ENCODE measurements around the gene CSN3. TPM values are rescaled to one million over a fixed set of nuclear protein-coding genes. Genes with fewer than 3 reads are reported as not detected.

Gene CSN3, protein sequence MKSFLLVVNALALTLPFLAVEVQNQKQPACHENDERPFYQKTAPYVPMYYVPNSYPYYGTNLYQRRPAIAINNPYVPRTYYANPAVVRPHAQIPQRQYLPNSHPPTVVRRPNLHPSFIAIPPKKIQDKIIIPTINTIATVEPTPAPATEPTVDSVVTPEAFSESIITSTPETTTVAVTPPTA
- total RNA-seq = not detected

DNA sequence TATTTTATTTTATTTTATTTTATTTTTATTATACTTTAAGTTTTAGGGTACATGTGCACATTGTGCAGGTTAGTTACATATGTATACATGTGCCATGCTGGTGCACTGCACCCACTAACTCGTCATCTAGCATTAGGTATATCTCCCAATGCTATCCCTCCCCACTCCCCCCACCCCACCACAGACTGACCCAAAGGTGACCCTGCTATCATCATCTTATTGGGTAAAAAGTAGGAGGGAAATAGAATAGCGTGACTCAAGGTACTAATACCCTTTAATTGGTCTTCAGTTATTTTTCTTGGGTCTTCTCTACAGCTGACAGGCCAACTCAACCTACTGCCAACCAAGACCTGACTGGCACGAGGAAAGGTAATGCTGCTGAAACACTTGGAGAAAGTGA is at the start of gene CSN3:
Gene CSN3, plus strand, starts transcription at position 301 of the 400 bp plus-strand sequence. CDS start 2,223 bp downstream, outside the sequence.

DNA sequence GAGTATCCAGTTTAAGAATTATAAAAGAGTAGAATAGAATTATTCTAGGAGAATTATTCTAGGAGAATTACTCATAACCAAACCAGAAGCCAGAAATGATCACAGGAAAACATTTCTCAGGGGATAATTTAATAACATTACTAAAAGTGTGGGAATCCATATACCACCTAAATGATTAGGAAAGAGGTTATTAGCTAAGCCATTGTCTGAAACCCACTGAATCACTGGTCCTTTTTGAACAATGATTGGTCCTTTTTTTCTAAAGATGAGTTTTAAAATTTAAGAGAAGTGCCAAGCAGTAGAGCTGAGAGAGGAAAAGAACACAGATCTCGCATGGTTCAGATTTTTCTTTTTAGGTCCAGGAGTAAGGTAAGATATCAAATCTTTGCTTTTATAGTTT is 47.0 kb upstream of the CSN3 start, which contains the start of gene ODAM:
Gene ODAM, plus strand, starts transcription at position 301 of the 400 bp plus-strand sequence. CDS start 819 bp downstream, outside the sequence.

DNA sequence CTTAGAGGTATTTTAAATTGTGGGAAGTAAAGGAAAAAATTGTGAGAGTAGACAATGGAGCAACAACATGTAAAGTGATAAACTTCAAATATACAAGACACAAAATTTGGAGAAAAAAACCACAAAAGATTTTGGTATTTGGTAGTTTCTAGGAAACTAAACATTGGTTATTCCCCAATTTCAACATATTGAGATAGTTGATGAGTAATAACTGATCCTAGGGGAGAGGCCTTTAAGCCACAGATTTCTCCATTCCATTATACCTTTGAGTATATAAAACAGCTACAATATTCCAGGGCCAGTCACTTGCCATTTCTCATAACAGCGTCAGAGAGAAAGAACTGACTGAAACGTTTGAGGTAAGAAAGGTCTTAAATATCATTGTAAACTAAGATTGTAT is 16.6 kb upstream of the CSN3 start, which contains the start of gene FDCSP:
Gene FDCSP, plus strand, starts transcription at position 301 of the 400 bp plus-strand sequence. CDS start 5,071 bp downstream, outside the sequence.

Other genes with a start within 250 kb of the CSN3 start
- gene STATH, start 246.6 kb upstream of the CSN3 start, total RNA-seq = not detected
- gene HTN3, start 214.1 kb upstream of the CSN3 start, total RNA-seq = not detected
- gene HTN1, start 192.2 kb upstream of the CSN3 start, total RNA-seq = not detected
- not detected for gene PRR27, start 88.4 kb upstream of the CSN3 start, total RNA-seq
- gene ODAM, start 46.9 kb upstream of the CSN3 start, total RNA-seq = not detected
- gene FDCSP, start 16.5 kb upstream of the CSN3 start, total RNA-seq = not detected
- gene CABS1, start 92.4 kb downstream of the CSN3 start, total RNA-seq = not detected
- gene SMR3A, start 118.2 kb downstream of the CSN3 start, total RNA-seq = not detected
- not detected for gene SMR3B, start 140.5 kb downstream of the CSN3 start, total RNA-seq
- gene OPRPN, start 155.3 kb downstream of the CSN3 start, total RNA-seq = not detected
- not detected for gene MUC7, start 229.6 kb downstream of the CSN3 start, total RNA-seq